ENCODE measurements around the gene FN3K. TPM values are rescaled to one million over a fixed set of nuclear protein-coding genes. Genes with fewer than 3 reads are reported as not detected.

The FN3K gene
- total and polyA plus RNA-seq, 2 of the 4 experiments (the other 2 are of a cell fraction), result 0.90 to 2.9 TPM

DNA sequence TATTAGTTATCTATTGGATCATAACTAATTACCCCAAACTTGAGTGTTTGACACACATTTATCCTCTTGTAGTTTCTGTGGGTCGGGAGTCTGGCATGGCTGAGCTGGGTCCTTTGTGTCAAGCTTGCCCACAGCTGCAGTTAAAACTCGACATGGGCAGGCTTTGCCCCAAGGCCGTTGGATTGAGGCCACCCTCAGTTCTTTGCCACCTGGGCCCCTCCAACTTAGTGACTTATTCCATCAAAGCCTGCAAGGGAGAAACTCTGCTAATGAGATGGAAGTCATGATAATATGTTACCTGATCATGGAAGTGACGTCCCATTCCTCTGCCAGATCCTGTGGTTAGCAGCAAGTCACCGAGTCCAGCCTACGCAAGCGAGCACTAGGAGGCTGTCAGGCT is 33.6 kb downstream of the FN3K start:
- ChIA-PET POLR2A (ENCODE audit: unreplicated experiment) (no interaction called here), CTCF (interaction anchor here (1.3 to 1.4 kb wide), 2 partner anchors 12 to 14 kb away, joined by 3 to 4 read pairs; no protein-coding TSS in a partner anchor)
- H4K8ac ChIP-seq (ENCODE audit: low read depth in 2 of 2, low read length in 2 of 2), result no peak overlapping the region
- no peak overlapping the region for H3K23ac ChIP-seq (ENCODE audit: low read depth, low read length)
- no peak overlapping the region for H2BK5ac ChIP-seq (ENCODE audit: low read depth, low read length, poor library complexity, severe bottlenecking)
- ATAC-seq (ENCODE audit: low read depth) (no peak), DNase-seq (no peak)
- H3K4ac ChIP-seq (ENCODE audit: low read depth, low read length), result no peak overlapping the region
- H3K27me3 ChIP-seq (ENCODE audit: control insufficient read depth, insufficient read depth, low read length), result no peaks in the 10 kb centered on the region
- no TSS peak for BruUV-seq (replicated peaks)
- H2BK15ac ChIP-seq (ENCODE audit: low read depth, low read length), result no peak overlapping the region
- H3K4me2 ChIP-seq (ENCODE audit: low read depth, low read length), result no peak overlapping the region
- H3K36me3 ChIP-seq (ENCODE audit: control insufficient read depth, insufficient read depth, low read length), result peaks cover 25% of the 10 kb centered on the region
- H3K9me3 ChIP-seq (ENCODE audit: control insufficient read depth, insufficient read depth, low read length), result no peaks in the 10 kb centered on the region
- no peak overlapping the region for H2BK20ac ChIP-seq (ENCODE audit: low read depth, low read length)
- intact Hi-C loops (cut with micrococcal nuclease) (no loop called here), in situ Hi-C loops (cut with MboI; ENCODE audit: low sequenced_read_pairs) (no loop called here), dilution Hi-C loops (cut with HindIII; ENCODE audit: low sequenced_read_pairs, unreplicated experiment) (no loop called here)
- H3K18ac ChIP-seq (ENCODE audit: low read depth, low read length), result no peak overlapping the region
- H3K9ac ChIP-seq (ENCODE audit: low read depth, low read length), result no peak overlapping the region
- H4K5ac ChIP-seq (ENCODE audit: low read depth, low read length), result no peak overlapping the region
- no peak overlapping the region for H3K4me3 ChIP-seq (ENCODE audit: insufficient read depth, low read depth, low read length)
- H2AFZ ChIP-seq (replicated peaks; ENCODE audit: low read length, poor library complexity), result no peak overlapping the region
- no peak overlapping the region for H4K91ac ChIP-seq (ENCODE audit: insufficient read depth, low read depth, low read length)
- no peak overlapping the region for H2BK120ac ChIP-seq (ENCODE audit: low read depth, low read length)
- peaks cover 8% of the 10 kb centered on the region for H4K20me1 ChIP-seq (ENCODE audit: insufficient read depth, low read length)
- peaks cover 6 to 9% of the 10 kb centered on the region in 2 experiments; a peak in 2 of 4 replicates for H3K79me1 ChIP-seq (ENCODE audit: low read depth in 1 of 2, low read length in 2 of 2)
- TF ChIP-seq RAD21 (IDR thresholded peaks at IDR 0.05; ENCODE audit: low read length), result no peak
- TF ChIP-seq CHD1 (IDR thresholded peaks at IDR 0.05; ENCODE audit: low read depth, low read length), result no peak
- TF ChIP-seq CEBPB (IDR thresholded peaks at IDR 0.05; ENCODE audit: low read depth, low read length), result no peak
- no peak for TF ChIP-seq FOS (IDR thresholded peaks at IDR 0.05; ENCODE audit: low read depth, low read length)
- no peak for TF ChIP-seq MAFK (IDR thresholded peaks at IDR 0.05; ENCODE audit: low read depth, low read length)
- TF ChIP-seq, protein P1, sequence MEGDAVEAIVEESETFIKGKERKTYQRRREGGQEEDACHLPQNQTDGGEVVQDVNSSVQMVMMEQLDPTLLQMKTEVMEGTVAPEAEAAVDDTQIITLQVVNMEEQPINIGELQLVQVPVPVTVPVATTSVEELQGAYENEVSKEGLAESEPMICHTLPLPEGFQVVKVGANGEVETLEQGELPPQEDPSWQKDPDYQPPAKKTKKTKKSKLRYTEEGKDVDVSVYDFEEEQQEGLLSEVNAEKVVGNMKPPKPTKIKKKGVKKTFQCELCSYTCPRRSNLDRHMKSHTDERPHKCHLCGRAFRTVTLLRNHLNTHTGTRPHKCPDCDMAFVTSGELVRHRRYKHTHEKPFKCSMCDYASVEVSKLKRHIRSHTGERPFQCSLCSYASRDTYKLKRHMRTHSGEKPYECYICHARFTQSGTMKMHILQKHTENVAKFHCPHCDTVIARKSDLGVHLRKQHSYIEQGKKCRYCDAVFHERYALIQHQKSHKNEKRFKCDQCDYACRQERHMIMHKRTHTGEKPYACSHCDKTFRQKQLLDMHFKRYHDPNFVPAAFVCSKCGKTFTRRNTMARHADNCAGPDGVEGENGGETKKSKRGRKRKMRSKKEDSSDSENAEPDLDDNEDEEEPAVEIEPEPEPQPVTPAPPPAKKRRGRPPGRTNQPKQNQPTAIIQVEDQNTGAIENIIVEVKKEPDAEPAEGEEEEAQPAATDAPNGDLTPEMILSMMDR (conservative IDR thresholded peaks at IDR 0.05; ENCODE audit: low read depth, low read length), result no peak
- no peak for TF ChIP-seq POLR2A (IDR thresholded peaks at IDR 0.05; ENCODE audit: low read depth, low read length)
- TF ChIP-seq, protein P2, sequence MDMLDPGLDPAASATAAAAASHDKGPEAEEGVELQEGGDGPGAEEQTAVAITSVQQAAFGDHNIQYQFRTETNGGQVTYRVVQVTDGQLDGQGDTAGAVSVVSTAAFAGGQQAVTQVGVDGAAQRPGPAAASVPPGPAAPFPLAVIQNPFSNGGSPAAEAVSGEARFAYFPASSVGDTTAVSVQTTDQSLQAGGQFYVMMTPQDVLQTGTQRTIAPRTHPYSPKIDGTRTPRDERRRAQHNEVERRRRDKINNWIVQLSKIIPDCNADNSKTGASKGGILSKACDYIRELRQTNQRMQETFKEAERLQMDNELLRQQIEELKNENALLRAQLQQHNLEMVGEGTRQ (IDR thresholded peaks at IDR 0.05; ENCODE audit: low read depth, low read length), result no peak
- no peak for TF ChIP-seq RFX5 (IDR thresholded peaks at IDR 0.05; ENCODE audit: low read depth, low read length)
- no peak for TF ChIP-seq MXI1 (IDR thresholded peaks at IDR 0.05; ENCODE audit: borderline replicate concordance, low read depth, low read length)
- TF ChIP-seq MAZ (IDR thresholded peaks at IDR 0.05; ENCODE audit: borderline replicate concordance, low read depth, low read length), result no peak
- no peak for TF ChIP-seq SMC3 (IDR thresholded peaks at IDR 0.05; ENCODE audit: low read depth, low read length)
- no peak for TF ChIP-seq NFE2L2 (IDR thresholded peaks at IDR 0.05; ENCODE audit: low read depth, low read length)
- TF ChIP-seq, protein P3, sequence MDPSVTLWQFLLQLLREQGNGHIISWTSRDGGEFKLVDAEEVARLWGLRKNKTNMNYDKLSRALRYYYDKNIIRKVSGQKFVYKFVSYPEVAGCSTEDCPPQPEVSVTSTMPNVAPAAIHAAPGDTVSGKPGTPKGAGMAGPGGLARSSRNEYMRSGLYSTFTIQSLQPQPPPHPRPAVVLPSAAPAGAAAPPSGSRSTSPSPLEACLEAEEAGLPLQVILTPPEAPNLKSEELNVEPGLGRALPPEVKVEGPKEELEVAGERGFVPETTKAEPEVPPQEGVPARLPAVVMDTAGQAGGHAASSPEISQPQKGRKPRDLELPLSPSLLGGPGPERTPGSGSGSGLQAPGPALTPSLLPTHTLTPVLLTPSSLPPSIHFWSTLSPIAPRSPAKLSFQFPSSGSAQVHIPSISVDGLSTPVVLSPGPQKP (IDR thresholded peaks at IDR 0.05; ENCODE audit: borderline replicate concordance, low read depth, low read length), result no peak
- no peak for TF ChIP-seq BHLHE40 (IDR thresholded peaks at IDR 0.05; ENCODE audit: low read depth, low read length)
- TF ChIP-seq RCOR1 (IDR thresholded peaks at IDR 0.05; ENCODE audit: insufficient replicate concordance, low read length), result no peak
- peaks cover 3% of the 10 kb centered on the region for H3K4me1 ChIP-seq (ENCODE audit: control insufficient read depth, insufficient read depth, low read length)
- no peak overlapping the region for H3K14ac ChIP-seq (replicated peaks; ENCODE audit: low read depth, low read length)
- no peak overlapping the region for H3K56ac ChIP-seq (ENCODE audit: extremely low read depth, insufficient read depth, low read length)
- WGBS, 2 experiments (ENCODE audit: extremely low coverage in 2 of 2, insufficient read length in 1 of 2), result 100% methylated on average over 1 of the region's 7 CpGs; no CpG with 5 or more reads in 1 of the 2 experiments
- no peak overlapping the region for H2AK9ac ChIP-seq (replicated peaks; ENCODE audit: low read depth, low read length, poor library complexity)
- H3K9me1 ChIP-seq (ENCODE audit: insufficient read depth, low read length), result peaks cover 6% of the 10 kb centered on the region; the same call in 1 of the 2 replicates
- H2AK5ac ChIP-seq (ENCODE audit: low read depth, low read length), result no peak overlapping the region
- H3K27ac ChIP-seq (ENCODE audit: insufficient read depth, low read length), result no peak overlapping the region
